GM23338 (cell line): ENCODE measurements around the gene OR10X1. TPM values are rescaled to one million over a fixed set of nuclear protein-coding genes. Genes with fewer than 3 reads are reported as not detected.

Experiments used
- ATAC-seq: fragments of 200-7000 bp; cut with Tn5 transposase; 3 replicates; pipeline ENCODE4 v1.9.1; 2020
- DNase-seq: peaks from one replicate; pipeline ENCODE4 v3.0.0-alpha.2; 2015; ENCODE audit warnings: low spot score
- H2AFZ ChIP-seq: fragments of 200-600 bp; sonication (generic); 2 replicates; pipeline ENCODE4 v1.8.0; 2016; ENCODE audit warnings: antibody characterized with exemption, mild to moderate bottlenecking, moderate library complexity
- H3F3A ChIP-seq: fragments of 200-600 bp; sonication (generic); replicated peaks from 2 replicates; pipeline ENCODE4 v1.8.0; 2017; ENCODE audit warnings: antibody characterized with exemption, mixed run types, low read depth
- H3K27ac ChIP-seq: fragments of 200-600 bp; sonication (generic); 2 replicates; pipeline ENCODE4 v1.6.1; 2016; ENCODE audit warnings: low read depth
- H3K27me3 ChIP-seq: fragments of 200-600 bp; sonication (generic); 2 replicates; pipeline ENCODE4 v1.8.0; 2016; ENCODE audit warnings: mild to moderate bottlenecking, mixed run types, moderate library complexity; ENCODE audit not compliant: insufficient read depth
- H3K36me3 ChIP-seq: fragments of 200-600 bp; sonication (generic); 2 replicates; pipeline ENCODE4 v1.8.0; 2016; ENCODE audit warnings: mild to moderate bottlenecking; ENCODE audit not compliant: insufficient read depth
- H3K4me1 ChIP-seq: fragments of 200-600 bp; sonication (generic); 2 replicates; pipeline ENCODE4 v1.8.0; 2016; ENCODE audit warnings: mild to moderate bottlenecking, moderate library complexity; ENCODE audit not compliant: insufficient read depth
- H3K4me2 ChIP-seq: fragments of 200-600 bp; sonication (generic); 2 replicates; pipeline ENCODE4 v1.7.1; 2017; ENCODE audit warnings: mixed run types
- H3K4me3 ChIP-seq: fragments of 200-600 bp; sonication (generic); 2 replicates; pipeline ENCODE4 v1.6.1; 2016; ENCODE audit warnings: mixed run types
- H3K79me2 ChIP-seq: fragments of 200-600 bp; sonication (generic); replicated peaks from 2 replicates; pipeline ENCODE4 v1.8.0; 2017; ENCODE audit warnings: mild to moderate bottlenecking; ENCODE audit not compliant: insufficient read depth
- H3K9me2 ChIP-seq: fragments of 200-600 bp; sonication (generic); 2 replicates; pipeline ENCODE4 v1.8.0; 2017; ENCODE audit not compliant: insufficient read depth
- H4K20me1 ChIP-seq: fragments of 200-600 bp; sonication (generic); replicated peaks from 2 replicates; pipeline ENCODE4 v1.8.0; 2017; ENCODE audit warnings: mild to moderate bottlenecking; ENCODE audit not compliant: insufficient read depth
- H3K27ac Mint-ChIP-seq: 2 replicates; pipeline ENCODE4 v1.8.0; 2020; ENCODE audit warnings: inconsistent platforms, mild to moderate bottlenecking, moderate library complexity, mixed read lengths
- H3K27me3 Mint-ChIP-seq: 3 replicates; pipeline ENCODE4 v1.8.0; 2022; ENCODE audit warnings: low read depth, mild to moderate bottlenecking, moderate library complexity, mixed read lengths, inconsistent platforms; ENCODE audit not compliant: insufficient read depth, poor library complexity
- H3K36me3 Mint-ChIP-seq: 3 replicates; pipeline ENCODE4 v1.8.0; 2021; ENCODE audit warnings: low read depth, mild to moderate bottlenecking, inconsistent platforms, moderate library complexity, mixed read lengths
- H3K4me1 Mint-ChIP-seq: 3 replicates; pipeline ENCODE4 v1.8.0; 2020; ENCODE audit warnings: mild to moderate bottlenecking, inconsistent platforms, mixed read lengths
- H3K4me3 Mint-ChIP-seq: 3 replicates; pipeline ENCODE4 v1.8.0; 2021; ENCODE audit warnings: moderate library complexity, mild to moderate bottlenecking, inconsistent platforms, mixed read lengths
- H3K9me3 Mint-ChIP-seq: 3 replicates; pipeline ENCODE4 v1.8.0; 2020; ENCODE audit warnings: moderate library complexity, mild to moderate bottlenecking, inconsistent platforms, mixed read lengths
- CREB1 ChIP-seq: fragments of 250-450 bp; sonication (Bioruptor Pico); IDR thresholded peaks from 2 replicates; pipeline ENCODE4 v1.5.0; 2020; ENCODE audit warnings: low read depth, mild to moderate bottlenecking, moderate library complexity
- EZH2 ChIP-seq: fragments of 200-600 bp; sonication (generic); IDR thresholded peaks from one replicate; pipeline ENCODE4 v1.8.0; 2017; ENCODE audit warnings: antibody characterized with exemption, mild to moderate bottlenecking, low read depth; ENCODE audit not compliant: unreplicated experiment
- EZH2phosphoT487 ChIP-seq: fragments of 200-600 bp; sonication (generic); IDR thresholded peaks from one replicate; pipeline ENCODE4 v1.8.1; 2018; ENCODE audit warnings: antibody characterized with exemption; ENCODE audit not compliant: unreplicated experiment
- JUNB ChIP-seq: IDR thresholded peaks from one replicate; pipeline ENCODE4 v1.6.1; 2016; ENCODE audit warnings: antibody characterized with exemption; ENCODE audit not compliant: unreplicated experiment
- NANOG ChIP-seq: IDR thresholded peaks from 2 replicates; pipeline ENCODE4 v1.6.1; 2016; ENCODE audit warnings: antibody characterized with exemption, borderline replicate concordance
- POLR2AphosphoS5 ChIP-seq: IDR thresholded peaks from 2 replicates; pipeline ENCODE4 v1.6.1; 2016; ENCODE audit warnings: antibody characterized with exemption, low read depth
- STAT1 ChIP-seq: IDR thresholded peaks from one replicate; pipeline ENCODE4 v1.6.1; 2016; ENCODE audit warnings: antibody characterized with exemption; ENCODE audit not compliant: unreplicated experiment
- ZNF114 ChIP-seq: fragments of 250-450 bp; sonication (Bioruptor Pico); IDR thresholded peaks from 2 replicates; pipeline ENCODE4 v1.5.0; 2020; ENCODE audit warnings: mild to moderate bottlenecking, moderate library complexity
- ZNF331 ChIP-seq: fragments of 250-450 bp; sonication (Bioruptor Pico); IDR thresholded peaks from 2 replicates; pipeline ENCODE4 v1.5.0; 2020; ENCODE audit warnings: low read depth, mild to moderate bottlenecking, moderate library complexity
- polyA plus RNA-seq: library from polyadenylated mRNA; unstranded; fragments of >200 nt; fragmentation: Nextera tagmentation; extraction: Ambion mirVana; gene quantifications from 2 replicates; pipeline ENCODE4 v1.2.1, GENCODE V29; 2016
- total RNA-seq: library from RNA; depleted of rRNA; stranded (reverse); fragments of >200 nt; shearing (Covaris generic); gene quantifications from 2 replicates; pipeline ENCODE4 v1.2.3, GENCODE V29; 2014
- TF ChIP-seq, protein P1 (sequence below): fragments of 250-450 bp; sonication (Bioruptor Pico); IDR thresholded peaks from 2 replicates; pipeline ENCODE4 v1.5.0; 2020; ENCODE audit warnings: mild to moderate bottlenecking, moderate library complexity
- TF ChIP-seq, protein P2 (sequence below): IDR thresholded peaks from one replicate; pipeline ENCODE4 v1.6.1; 2018; ENCODE audit warnings: antibody characterized with exemption; ENCODE audit not compliant: unreplicated experiment
- TF ChIP-seq, protein P3 (sequence below), 2 experiments: fragments of 200-600 bp in 1 of 2; sonication (generic) in 1 of 2; conservative IDR thresholded peaks; 2 replicates each; pipeline versions ENCODE4 v1.5.1 to v1.6.1; 2016 to 2017; ENCODE audit warnings: antibody characterized with exemption in 2 of 2, low read depth in 2 of 2, mild to moderate bottlenecking in 2 of 2, moderate library complexity in 1 of 2
- TF ChIP-seq, protein P4 (sequence below): IDR thresholded peaks from 2 replicates; pipeline ENCODE4 v1.6.1; 2016; ENCODE audit warnings: antibody characterized with exemption

Gene OR10X1
- total and polyA plus RNA-seq, 2 experiments from 2014 or later, result not detected

DNA sequence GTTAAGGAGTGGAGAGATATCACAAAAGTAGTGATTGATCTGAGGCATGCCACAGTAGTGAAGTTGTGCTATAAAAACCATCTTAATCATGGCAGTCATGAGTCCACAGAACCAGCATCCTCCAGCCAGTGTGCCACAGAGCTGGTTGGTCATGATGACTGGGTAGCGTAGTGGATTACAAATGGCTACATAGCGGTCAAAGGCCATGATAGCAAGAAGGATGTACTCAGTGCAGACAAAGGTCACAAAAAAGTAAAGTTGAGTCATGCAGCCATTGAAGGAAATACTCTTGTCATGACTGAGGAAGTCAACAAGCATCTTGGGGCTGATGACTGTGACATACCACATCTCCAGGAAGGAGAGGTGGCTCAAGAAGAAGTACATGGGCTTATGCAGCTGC lies 32.2 kb downstream of the OR10X1 start:
- Histone ChIP-seq H2AFZ (no peak overlapping the region), H3K4me1 (no peaks in the 10 kb centered on the region), H3K36me3 (no peaks in the 10 kb centered on the region), H3F3A (no peaks in the 10 kb centered on the region), H3K27me3 (no peaks in the 10 kb centered on the region), H3K9me2 (peaks cover 13% of the 10 kb centered on the region), H3K4me3 (no peak overlapping the region), H4K20me1 (no peaks in the 10 kb centered on the region), H3K4me2 (no peak overlapping the region), H3K27ac (no peak overlapping the region), H3K79me2 (no peaks in the 10 kb centered on the region)
- H3K27ac Mint-ChIP-seq, result no peak overlapping the region
- no peak for ATAC-seq
- H3K4me3 Mint-ChIP-seq, result no peak overlapping the region
- DNase-seq, result no peak
- TF ChIP-seq EZH2 (no peak), POLR2AphosphoS5 (no peak), EZH2phosphoT487 (no peak), ZNF114 (CRISPR knock-in tag) (no peak), CREB1 (CRISPR knock-in tag) (no peak), STAT1 (no peak), NANOG (no peak), JUNB (no peak), ZNF331 (CRISPR knock-in tag) (no peak)
- TF ChIP-seq, protein P1, sequence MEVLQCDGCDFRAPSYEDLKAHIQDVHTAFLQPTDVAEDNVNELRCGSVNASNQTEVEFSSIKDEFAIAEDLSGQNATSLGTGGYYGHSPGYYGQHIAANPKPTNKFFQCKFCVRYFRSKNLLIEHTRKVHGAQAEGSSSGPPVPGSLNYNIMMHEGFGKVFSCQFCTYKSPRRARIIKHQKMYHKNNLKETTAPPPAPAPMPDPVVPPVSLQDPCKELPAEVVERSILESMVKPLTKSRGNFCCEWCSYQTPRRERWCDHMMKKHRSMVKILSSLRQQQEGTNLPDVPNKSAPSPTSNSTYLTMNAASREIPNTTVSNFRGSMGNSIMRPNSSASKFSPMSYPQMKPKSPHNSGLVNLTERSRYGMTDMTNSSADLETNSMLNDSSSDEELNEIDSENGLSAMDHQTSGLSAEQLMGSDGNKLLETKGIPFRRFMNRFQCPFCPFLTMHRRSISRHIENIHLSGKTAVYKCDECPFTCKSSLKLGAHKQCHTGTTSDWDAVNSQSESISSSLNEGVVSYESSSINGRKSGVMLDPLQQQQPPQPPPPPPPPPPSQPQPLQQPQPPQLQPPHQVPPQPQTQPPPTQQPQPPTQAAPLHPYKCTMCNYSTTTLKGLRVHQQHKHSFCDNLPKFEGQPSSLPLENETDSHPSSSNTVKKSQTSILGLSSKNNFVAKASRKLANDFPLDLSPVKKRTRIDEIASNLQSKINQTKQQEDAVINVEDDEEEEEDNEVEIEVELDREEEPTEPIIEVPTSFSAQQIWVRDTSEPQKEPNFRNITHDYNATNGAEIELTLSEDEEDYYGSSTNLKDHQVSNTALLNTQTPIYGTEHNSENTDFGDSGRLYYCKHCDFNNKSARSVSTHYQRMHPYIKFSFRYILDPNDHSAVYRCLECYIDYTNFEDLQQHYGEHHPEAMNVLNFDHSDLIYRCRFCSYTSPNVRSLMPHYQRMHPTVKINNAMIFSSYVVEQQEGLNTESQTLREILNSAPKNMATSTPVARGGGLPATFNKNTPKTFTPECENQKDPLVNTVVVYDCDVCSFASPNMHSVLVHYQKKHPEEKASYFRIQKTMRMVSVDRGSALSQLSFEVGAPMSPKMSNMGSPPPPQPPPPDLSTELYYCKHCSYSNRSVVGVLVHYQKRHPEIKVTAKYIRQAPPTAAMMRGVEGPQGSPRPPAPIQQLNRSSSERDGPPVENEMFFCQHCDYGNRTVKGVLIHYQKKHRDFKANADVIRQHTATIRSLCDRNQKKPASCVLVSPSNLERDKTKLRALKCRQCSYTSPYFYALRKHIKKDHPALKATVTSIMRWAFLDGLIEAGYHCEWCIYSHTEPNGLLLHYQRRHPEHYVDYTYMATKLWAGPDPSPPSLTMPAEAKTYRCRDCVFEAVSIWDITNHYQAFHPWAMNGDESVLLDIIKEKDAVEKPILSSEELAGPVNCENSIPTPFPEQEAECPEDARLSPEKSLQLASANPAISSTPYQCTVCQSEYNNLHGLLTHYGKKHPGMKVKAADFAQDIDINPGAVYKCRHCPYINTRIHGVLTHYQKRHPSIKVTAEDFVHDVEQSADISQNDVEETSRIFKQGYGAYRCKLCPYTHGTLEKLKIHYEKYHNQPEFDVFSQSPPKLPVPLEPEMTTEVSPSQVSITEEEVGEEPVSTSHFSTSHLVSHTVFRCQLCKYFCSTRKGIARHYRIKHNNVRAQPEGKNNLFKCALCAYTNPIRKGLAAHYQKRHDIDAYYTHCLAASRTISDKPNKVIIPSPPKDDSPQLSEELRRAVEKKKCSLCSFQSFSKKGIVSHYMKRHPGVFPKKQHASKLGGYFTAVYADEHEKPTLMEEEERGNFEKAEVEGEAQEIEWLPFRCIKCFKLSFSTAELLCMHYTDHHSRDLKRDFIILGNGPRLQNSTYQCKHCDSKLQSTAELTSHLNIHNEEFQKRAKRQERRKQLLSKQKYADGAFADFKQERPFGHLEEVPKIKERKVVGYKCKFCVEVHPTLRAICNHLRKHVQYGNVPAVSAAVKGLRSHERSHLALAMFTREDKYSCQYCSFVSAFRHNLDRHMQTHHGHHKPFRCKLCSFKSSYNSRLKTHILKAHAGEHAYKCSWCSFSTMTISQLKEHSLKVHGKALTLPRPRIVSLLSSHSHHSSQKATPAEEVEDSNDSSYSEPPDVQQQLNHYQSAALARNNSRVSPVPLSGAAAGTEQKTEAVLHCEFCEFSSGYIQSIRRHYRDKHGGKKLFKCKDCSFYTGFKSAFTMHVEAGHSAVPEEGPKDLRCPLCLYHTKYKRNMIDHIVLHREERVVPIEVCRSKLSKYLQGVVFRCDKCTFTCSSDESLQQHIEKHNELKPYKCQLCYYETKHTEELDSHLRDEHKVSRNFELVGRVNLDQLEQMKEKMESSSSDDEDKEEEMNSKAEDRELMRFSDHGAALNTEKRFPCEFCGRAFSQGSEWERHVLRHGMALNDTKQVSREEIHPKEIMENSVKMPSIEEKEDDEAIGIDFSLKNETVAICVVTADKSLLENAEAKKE (CRISPR knock-in tag), result no peak
- TF ChIP-seq, protein P2, sequence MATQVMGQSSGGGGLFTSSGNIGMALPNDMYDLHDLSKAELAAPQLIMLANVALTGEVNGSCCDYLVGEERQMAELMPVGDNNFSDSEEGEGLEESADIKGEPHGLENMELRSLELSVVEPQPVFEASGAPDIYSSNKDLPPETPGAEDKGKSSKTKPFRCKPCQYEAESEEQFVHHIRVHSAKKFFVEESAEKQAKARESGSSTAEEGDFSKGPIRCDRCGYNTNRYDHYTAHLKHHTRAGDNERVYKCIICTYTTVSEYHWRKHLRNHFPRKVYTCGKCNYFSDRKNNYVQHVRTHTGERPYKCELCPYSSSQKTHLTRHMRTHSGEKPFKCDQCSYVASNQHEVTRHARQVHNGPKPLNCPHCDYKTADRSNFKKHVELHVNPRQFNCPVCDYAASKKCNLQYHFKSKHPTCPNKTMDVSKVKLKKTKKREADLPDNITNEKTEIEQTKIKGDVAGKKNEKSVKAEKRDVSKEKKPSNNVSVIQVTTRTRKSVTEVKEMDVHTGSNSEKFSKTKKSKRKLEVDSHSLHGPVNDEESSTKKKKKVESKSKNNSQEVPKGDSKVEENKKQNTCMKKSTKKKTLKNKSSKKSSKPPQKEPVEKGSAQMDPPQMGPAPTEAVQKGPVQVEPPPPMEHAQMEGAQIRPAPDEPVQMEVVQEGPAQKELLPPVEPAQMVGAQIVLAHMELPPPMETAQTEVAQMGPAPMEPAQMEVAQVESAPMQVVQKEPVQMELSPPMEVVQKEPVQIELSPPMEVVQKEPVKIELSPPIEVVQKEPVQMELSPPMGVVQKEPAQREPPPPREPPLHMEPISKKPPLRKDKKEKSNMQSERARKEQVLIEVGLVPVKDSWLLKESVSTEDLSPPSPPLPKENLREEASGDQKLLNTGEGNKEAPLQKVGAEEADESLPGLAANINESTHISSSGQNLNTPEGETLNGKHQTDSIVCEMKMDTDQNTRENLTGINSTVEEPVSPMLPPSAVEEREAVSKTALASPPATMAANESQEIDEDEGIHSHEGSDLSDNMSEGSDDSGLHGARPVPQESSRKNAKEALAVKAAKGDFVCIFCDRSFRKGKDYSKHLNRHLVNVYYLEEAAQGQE, result no peak
- TF ChIP-seq, protein P3, sequence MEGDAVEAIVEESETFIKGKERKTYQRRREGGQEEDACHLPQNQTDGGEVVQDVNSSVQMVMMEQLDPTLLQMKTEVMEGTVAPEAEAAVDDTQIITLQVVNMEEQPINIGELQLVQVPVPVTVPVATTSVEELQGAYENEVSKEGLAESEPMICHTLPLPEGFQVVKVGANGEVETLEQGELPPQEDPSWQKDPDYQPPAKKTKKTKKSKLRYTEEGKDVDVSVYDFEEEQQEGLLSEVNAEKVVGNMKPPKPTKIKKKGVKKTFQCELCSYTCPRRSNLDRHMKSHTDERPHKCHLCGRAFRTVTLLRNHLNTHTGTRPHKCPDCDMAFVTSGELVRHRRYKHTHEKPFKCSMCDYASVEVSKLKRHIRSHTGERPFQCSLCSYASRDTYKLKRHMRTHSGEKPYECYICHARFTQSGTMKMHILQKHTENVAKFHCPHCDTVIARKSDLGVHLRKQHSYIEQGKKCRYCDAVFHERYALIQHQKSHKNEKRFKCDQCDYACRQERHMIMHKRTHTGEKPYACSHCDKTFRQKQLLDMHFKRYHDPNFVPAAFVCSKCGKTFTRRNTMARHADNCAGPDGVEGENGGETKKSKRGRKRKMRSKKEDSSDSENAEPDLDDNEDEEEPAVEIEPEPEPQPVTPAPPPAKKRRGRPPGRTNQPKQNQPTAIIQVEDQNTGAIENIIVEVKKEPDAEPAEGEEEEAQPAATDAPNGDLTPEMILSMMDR (conservative IDR thresholded peaks at IDR 0.05; ENCODE audit: low read depth in 2 of 2), result no peak
- TF ChIP-seq, protein P4, sequence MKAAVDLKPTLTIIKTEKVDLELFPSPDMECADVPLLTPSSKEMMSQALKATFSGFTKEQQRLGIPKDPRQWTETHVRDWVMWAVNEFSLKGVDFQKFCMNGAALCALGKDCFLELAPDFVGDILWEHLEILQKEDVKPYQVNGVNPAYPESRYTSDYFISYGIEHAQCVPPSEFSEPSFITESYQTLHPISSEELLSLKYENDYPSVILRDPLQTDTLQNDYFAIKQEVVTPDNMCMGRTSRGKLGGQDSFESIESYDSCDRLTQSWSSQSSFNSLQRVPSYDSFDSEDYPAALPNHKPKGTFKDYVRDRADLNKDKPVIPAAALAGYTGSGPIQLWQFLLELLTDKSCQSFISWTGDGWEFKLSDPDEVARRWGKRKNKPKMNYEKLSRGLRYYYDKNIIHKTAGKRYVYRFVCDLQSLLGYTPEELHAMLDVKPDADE, result no peak
- H3K9me3 Mint-ChIP-seq, result no peaks in the 10 kb centered on the region; the same call in 2 of the 3 replicates
- H3K27me3 Mint-ChIP-seq, result no peaks in the 10 kb centered on the region
- H3K4me1 Mint-ChIP-seq, result no peaks in the 10 kb centered on the region
- H3K36me3 Mint-ChIP-seq, result no peaks in the 10 kb centered on the region
